Mesenchymal stem cell (in vitro differentiated cells and primary cell): ENCODE results near the gene ENO4.

Experiments
- DNase-seq: peaks from one replicate; pipeline ENCODE4 v3.0.0-alpha.2; 2013
- H2AFZ ChIP-seq: one replicate; pipeline ENCODE4 v1.6.1; 2013; ENCODE audit warnings: low read depth, mild to moderate bottlenecking, control low read depth, inconsistent platforms, low read length, moderate library complexity
- H2AK5ac ChIP-seq: 2 replicates; pipeline ENCODE4 v1.6.1; 2013; ENCODE audit warnings: low read length, moderate library complexity, mild to moderate bottlenecking, inconsistent platforms; ENCODE audit not compliant: severe bottlenecking
- H2BK120ac ChIP-seq: one replicate; pipeline ENCODE4 v1.6.1; 2013; ENCODE audit warnings: low read depth, mild to moderate bottlenecking, inconsistent platforms, low read length, moderate library complexity
- H2BK12ac ChIP-seq, 2 experiments: one replicate each; pipeline ENCODE4 v1.6.1; 2013; ENCODE audit warnings: inconsistent platforms in 2 of 2, low read length in 2 of 2, mild to moderate bottlenecking in 2 of 2, moderate library complexity in 2 of 2, control low read depth in 1 of 2
- H2BK15ac ChIP-seq: one replicate; pipeline ENCODE4 v1.6.1; 2013; ENCODE audit warnings: mild to moderate bottlenecking, low read depth, inconsistent platforms; ENCODE audit not compliant: poor library complexity, severe bottlenecking
- H2BK5ac ChIP-seq: 2 replicates; pipeline ENCODE4 v1.6.1; 2013; ENCODE audit warnings: low read depth, mild to moderate bottlenecking, low read length, control low read depth, inconsistent platforms; ENCODE audit not compliant: poor library complexity, severe bottlenecking
- H3K14ac ChIP-seq, 2 experiments: one replicate each; pipeline ENCODE4 v1.6.1; 2013; ENCODE audit warnings: inconsistent platforms in 2 of 2, low read length in 2 of 2, control low read depth in 1 of 2, mild to moderate bottlenecking in 1 of 2, moderate library complexity in 1 of 2
- H3K18ac ChIP-seq, 2 experiments: one replicate each; pipeline ENCODE4 v1.6.1; 2013; ENCODE audit warnings: inconsistent platforms in 2 of 2, low read length in 2 of 2, control low read depth in 1 of 2, low read depth in 1 of 2, mild to moderate bottlenecking in 1 of 2
- H3K23ac ChIP-seq, 2 experiments: one replicate each; pipeline ENCODE4 v1.6.1; 2013; ENCODE audit warnings: inconsistent platforms in 2 of 2, low read length in 2 of 2, mild to moderate bottlenecking in 2 of 2, moderate library complexity in 2 of 2, control low read depth in 1 of 2
- H3K27ac ChIP-seq: 2 replicates; pipeline ENCODE4 v1.5.1; 2013; ENCODE audit warnings: mild to moderate bottlenecking, moderate library complexity, low read length, control low read depth, inconsistent platforms; ENCODE audit not compliant: poor library complexity, severe bottlenecking
- H3K27me3 ChIP-seq, 2 experiments: 2 replicates each; pipeline versions ENCODE4 v1.6.1 to v1.7.0; 2013; ENCODE audit warnings: low read length in 2 of 2, mild to moderate bottlenecking in 2 of 2, moderate library complexity in 2 of 2, control low read depth in 1 of 2, inconsistent platforms in 1 of 2; ENCODE audit not compliant: control insufficient read depth in 1 of 2, insufficient read depth in 1 of 2
- H3K36me3 ChIP-seq, 2 experiments: 2 replicates each; pipeline versions ENCODE4 v1.6.1 to v1.7.0; 2013; ENCODE audit warnings: low read length in 2 of 2, control low read depth in 1 of 2, inconsistent platforms in 1 of 2, low read depth in 1 of 2, mild to moderate bottlenecking in 1 of 2; ENCODE audit not compliant: insufficient read depth in 2 of 2, control insufficient read depth in 1 of 2
- H3K4ac ChIP-seq, 2 experiments: one replicate each; pipeline ENCODE4 v1.6.1; 2013; ENCODE audit warnings: inconsistent platforms in 2 of 2, low read length in 2 of 2, mild to moderate bottlenecking in 2 of 2, moderate library complexity in 2 of 2, control low read depth in 1 of 2, low read depth in 1 of 2
- H3K4me1 ChIP-seq: 2 replicates; pipeline ENCODE4 v1.6.1; 2013; ENCODE audit warnings: low read depth, low read length, control low read depth; ENCODE audit not compliant: control insufficient read depth, insufficient read depth
- H3K4me2 ChIP-seq: 2 replicates; pipeline ENCODE4 v1.6.1; 2013; ENCODE audit warnings: low read length, mild to moderate bottlenecking, inconsistent platforms; ENCODE audit not compliant: poor library complexity, severe bottlenecking
- H3K4me3 ChIP-seq, 2 experiments: 2 replicates each; pipeline versions ENCODE4 v1.5.1 to v1.7.0; 2013; ENCODE audit warnings: low read length in 2 of 2, mild to moderate bottlenecking in 2 of 2, control low read depth in 1 of 2, low read depth in 1 of 2; ENCODE audit not compliant: insufficient read depth in 1 of 2
- H3K79me1 ChIP-seq: replicated peaks from 2 replicates; pipeline ENCODE4 v1.6.1; 2013; ENCODE audit warnings: mild to moderate bottlenecking, control low read depth, low read length, inconsistent platforms; ENCODE audit not compliant: poor library complexity, severe bottlenecking
- H3K9ac ChIP-seq: 2 replicates; pipeline ENCODE4 v1.7.0; 2013; ENCODE audit warnings: mild to moderate bottlenecking, low read length, moderate library complexity
- H3K9me3 ChIP-seq: 2 replicates; pipeline ENCODE4 v1.7.0; 2013; ENCODE audit warnings: mild to moderate bottlenecking, low read length; ENCODE audit not compliant: control insufficient read depth
- H4K8ac ChIP-seq: one replicate; pipeline ENCODE4 v1.6.1; 2013; ENCODE audit warnings: inconsistent platforms, mild to moderate bottlenecking, low read length, moderate library complexity
- H4K91ac ChIP-seq: one replicate; pipeline ENCODE4 v1.6.1; 2013; ENCODE audit warnings: mild to moderate bottlenecking, low read length, inconsistent platforms
- WGBS: methylation state at CpG from one replicate; pipeline ENCODE4 v1.1.7; 2013; ENCODE audit warnings: mixed read lengths; 5-methylcytosine and 5-hydroxymethylcytosine counted together

The ENO4 gene

DNA sequence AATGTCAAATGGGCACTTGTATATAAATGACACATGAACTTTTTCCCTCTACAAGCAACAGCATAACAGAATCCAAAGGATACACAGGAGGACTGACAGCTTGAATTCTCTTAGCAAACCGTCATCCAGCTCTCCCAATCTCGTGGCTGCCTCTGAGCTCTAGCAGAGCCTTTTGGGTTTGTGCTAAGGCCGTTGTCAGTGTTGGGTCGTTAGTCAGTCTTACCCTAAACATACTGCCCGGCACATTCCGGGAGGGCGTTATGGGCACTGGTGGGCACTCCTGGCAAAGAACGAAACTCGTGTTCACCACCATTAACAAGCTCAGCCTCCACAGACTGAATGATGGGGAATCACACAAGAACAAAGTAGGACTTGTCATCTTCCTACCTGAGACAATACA, 19.6 kb upstream of the ENO4 start:
- 81% methylated on average over 9 of the region's 9 CpGs for WGBS
- no peak overlapping the region for H3K4me2 ChIP-seq
- no peak overlapping the region for H3K18ac ChIP-seq
- H3K4ac ChIP-seq: no peak overlapping the region
- no peak overlapping the region for H3K9ac ChIP-seq
- H2BK5ac ChIP-seq: no peak overlapping the region
- H3K23ac ChIP-seq: no peak overlapping the region
- no peak overlapping the region for H2BK15ac ChIP-seq
- no peak for DNase-seq
- no peak overlapping the region for H3K27ac ChIP-seq
- H3K27me3 ChIP-seq: peaks cover 0 to 3% of the 10 kb centered on the region in 2 experiments
- no peak overlapping the region for H2AK5ac ChIP-seq
- H3K4me3 ChIP-seq: no peak overlapping the region
- no peak overlapping the region for H3K14ac ChIP-seq
- H3K79me1 ChIP-seq: no peaks in the 10 kb centered on the region
- no peak overlapping the region for H4K91ac ChIP-seq
- no peak overlapping the region for H2BK12ac ChIP-seq
- H4K8ac ChIP-seq: no peak overlapping the region
- peaks cover 0 to 5% of the 10 kb centered on the region in 2 experiments for H3K36me3 ChIP-seq
- H2BK120ac ChIP-seq: no peak overlapping the region
- peaks cover 11% of the 10 kb centered on the region for H3K4me1 ChIP-seq
- H3K9me3 ChIP-seq: no peaks in the 10 kb centered on the region
- H2AFZ ChIP-seq: no peak overlapping the region

DNA sequence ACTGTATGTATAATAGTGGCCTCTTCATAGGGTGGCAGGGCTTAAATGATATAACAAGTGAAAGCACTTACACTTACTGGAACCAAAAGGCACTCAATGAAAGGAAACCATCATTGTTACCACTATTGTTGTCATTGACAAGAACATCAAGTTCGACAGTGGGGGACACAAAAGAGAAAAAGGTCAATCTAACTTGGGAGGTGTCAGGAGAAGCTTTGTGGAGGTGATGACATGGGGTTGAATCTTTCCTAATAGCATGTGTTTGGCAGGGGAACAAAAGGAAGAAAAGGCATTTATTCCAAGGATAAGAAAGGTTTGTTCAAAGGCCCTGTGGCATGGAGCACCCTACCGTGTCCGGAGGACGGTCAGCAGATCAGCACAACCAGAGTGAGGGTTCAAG, 18.2 kb upstream of the ENO4 start:
- no peak overlapping the region for H2AFZ ChIP-seq
- H3K18ac ChIP-seq: no peak overlapping the region
- WGBS: 95% methylated on average over 4 of the region's 4 CpGs
- H3K27me3 ChIP-seq: peaks cover 0 to 14% of the 10 kb centered on the region in 2 experiments
- no peak overlapping the region for H2AK5ac ChIP-seq
- H3K36me3 ChIP-seq: peaks cover 0 to 5% of the 10 kb centered on the region in 2 experiments
- H3K27ac ChIP-seq: no peak overlapping the region
- H3K14ac ChIP-seq: no peak overlapping the region
- H2BK5ac ChIP-seq: no peak overlapping the region
- H3K4ac ChIP-seq: no peak overlapping the region
- no peak overlapping the region for H3K4me3 ChIP-seq
- no peak overlapping the region for H4K8ac ChIP-seq
- no peak for DNase-seq
- H2BK120ac ChIP-seq: no peak overlapping the region
- no peaks in the 10 kb centered on the region for H3K79me1 ChIP-seq
- H3K9me3 ChIP-seq: no peaks in the 10 kb centered on the region
- H3K23ac ChIP-seq: no peak overlapping the region
- no peak overlapping the region for H2BK12ac ChIP-seq
- peaks cover 10% of the 10 kb centered on the region for H3K4me1 ChIP-seq
- no peak overlapping the region for H3K4me2 ChIP-seq
- H4K91ac ChIP-seq: no peak overlapping the region
- H2BK15ac ChIP-seq: no peak overlapping the region
- H3K9ac ChIP-seq: no peak overlapping the region

DNA sequence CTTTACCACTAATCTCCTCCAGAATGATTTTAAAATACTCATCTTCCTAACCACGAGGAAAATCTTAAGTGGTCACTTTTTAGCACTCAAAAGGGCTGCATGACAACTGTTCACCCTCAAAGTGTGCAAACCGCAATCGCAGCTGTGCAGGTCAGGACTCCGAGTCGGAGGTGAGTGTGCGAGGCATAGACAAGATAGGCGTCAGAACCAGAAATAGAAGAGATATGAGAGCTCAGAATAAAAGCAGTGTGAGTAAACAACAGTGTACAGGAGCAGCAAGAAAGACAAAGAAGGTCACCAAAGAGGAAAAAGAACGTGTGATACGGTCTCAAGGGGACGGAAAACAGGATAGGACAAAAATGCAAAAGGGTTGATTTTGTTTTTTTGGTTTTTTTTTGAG, 17.5 kb upstream of the ENO4 start:
- no peak overlapping the region for H3K14ac ChIP-seq
- H2BK15ac ChIP-seq: no peak overlapping the region
- no peaks in the 10 kb centered on the region for H3K79me1 ChIP-seq
- no peak overlapping the region for H3K4me2 ChIP-seq
- no peak overlapping the region for H3K27ac ChIP-seq
- H2AK5ac ChIP-seq: no peak overlapping the region
- H3K18ac ChIP-seq: no peak overlapping the region
- no peak overlapping the region for H3K4ac ChIP-seq
- WGBS: 83% methylated on average over 10 of the region's 10 CpGs
- no peak overlapping the region for H2BK12ac ChIP-seq
- H3K36me3 ChIP-seq: peaks cover 0 to 5% of the 10 kb centered on the region in 2 experiments
- no peak overlapping the region for H3K9ac ChIP-seq
- no peak overlapping the region for H2BK120ac ChIP-seq
- no peaks in the 10 kb centered on the region for H3K9me3 ChIP-seq
- H3K27me3 ChIP-seq: peaks cover 0 to 19% of the 10 kb centered on the region in 2 experiments
- no peak overlapping the region for H2AFZ ChIP-seq
- H3K4me1 ChIP-seq: peaks cover 9% of the 10 kb centered on the region
- no peak overlapping the region for H2BK5ac ChIP-seq
- no peak overlapping the region for H4K91ac ChIP-seq
- H3K4me3 ChIP-seq: no peak overlapping the region
- no peak overlapping the region for H3K23ac ChIP-seq
- DNase-seq: no peak
- no peak overlapping the region for H4K8ac ChIP-seq

DNA sequence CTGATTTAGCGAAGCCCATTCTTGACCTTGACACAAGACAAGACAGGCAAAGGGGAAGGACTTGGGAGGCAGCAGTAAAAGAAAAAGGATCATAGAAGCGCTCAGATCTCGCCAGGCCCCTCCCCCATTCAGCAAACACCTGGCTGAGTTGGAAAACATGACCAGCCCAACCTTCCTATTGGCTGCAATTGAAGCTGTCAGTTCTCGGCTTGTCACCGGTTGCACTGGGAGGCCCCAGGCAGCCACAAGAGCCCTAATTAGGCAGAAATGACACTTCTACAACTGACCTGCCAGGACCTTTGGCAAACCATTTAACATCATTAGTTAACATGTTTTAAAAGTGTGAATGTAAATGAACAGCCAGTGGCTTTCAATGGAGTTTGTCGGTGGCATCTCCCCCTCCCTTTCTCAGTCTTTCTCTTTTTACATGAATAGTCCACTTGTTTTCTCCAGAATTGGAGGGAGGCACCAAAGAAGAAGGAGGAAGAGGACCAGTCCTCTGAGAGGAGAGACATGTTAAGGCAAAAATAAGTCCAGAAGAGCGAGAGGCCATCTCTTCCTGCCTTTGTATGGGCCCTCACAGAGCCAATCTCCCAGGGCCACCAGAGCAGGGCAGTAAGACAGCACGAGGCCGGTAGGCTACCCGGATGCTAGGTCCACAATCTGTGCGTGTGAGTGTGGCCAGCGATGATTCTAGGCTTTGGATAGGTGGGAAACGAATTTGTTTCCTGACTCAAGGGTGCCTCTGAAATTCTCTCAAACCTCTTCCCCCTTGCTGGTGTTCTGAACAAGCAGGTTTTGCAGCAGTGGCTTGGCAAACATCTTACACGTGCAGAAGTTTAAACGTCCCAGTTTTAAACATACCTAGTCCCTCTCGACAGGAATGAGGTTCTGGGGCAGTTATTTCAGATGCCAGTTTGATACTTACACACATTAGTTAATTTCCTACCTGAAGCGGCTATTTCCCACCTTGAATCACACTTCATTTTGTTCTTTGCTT, 15.0 kb upstream of the ENO4 start:
- WGBS: 66% methylated on average over 13 of the region's 17 CpGs
- Histone ChIP-seq H3K4ac (no peak overlapping the region), H2BK5ac (no peak overlapping the region)

More for the DNA sequence above, 15.0 kb upstream of the ENO4 start:
- no peak overlapping the region for H3K18ac ChIP-seq
- H3K14ac ChIP-seq: no peak overlapping the region
- H3K23ac ChIP-seq: no peak overlapping the region
- no peak overlapping the region for H2BK12ac ChIP-seq
- H2AK5ac ChIP-seq: no peak overlapping the region
- H3K4me1 ChIP-seq: peaks cover 5% of the 10 kb centered on the region
- peaks cover 0 to 3% of the 10 kb centered on the region in 2 experiments for H3K36me3 ChIP-seq
- H2AFZ ChIP-seq: no peak overlapping the region
- H2BK15ac ChIP-seq: no peak overlapping the region
- no peak overlapping the region for H4K91ac ChIP-seq
- H3K9me3 ChIP-seq: no peaks in the 10 kb centered on the region
- H3K27me3 ChIP-seq: peaks cover 0 to 20% of the 10 kb centered on the region in 2 experiments
- no peak overlapping the region for H3K27ac ChIP-seq
- H3K4me3 ChIP-seq: no peak overlapping the region
- no peak overlapping the region for H3K9ac ChIP-seq
- no peak overlapping the region for H3K4me2 ChIP-seq
- no peak for DNase-seq
- H4K8ac ChIP-seq: no peak overlapping the region
- no peak overlapping the region for H2BK120ac ChIP-seq
- H3K79me1 ChIP-seq: no peaks in the 10 kb centered on the region
